Trophoblast cell (in vitro differentiated cells and primary cell): ENCODE measurements around the gene AUTS2.

Source experiments
- DNase-seq, 2 donors: peaks; one replicate each; pipeline ENCODE4 v3.0.0-alpha.2; 2016
- H2AFZ ChIP-seq: 2 replicates; pipeline ENCODE4 v1.6.1; 2013; ENCODE audit warnings: low read length, moderate library complexity, mild to moderate bottlenecking; ENCODE audit not compliant: insufficient read depth, poor library complexity
- H2AK5ac ChIP-seq: 2 replicates; pipeline ENCODE4 v1.6.1; 2013; ENCODE audit warnings: mild to moderate bottlenecking, low read length
- H2BK120ac ChIP-seq: 2 replicates; pipeline ENCODE4 v1.6.1; 2013; ENCODE audit warnings: low read length, mild to moderate bottlenecking, moderate library complexity; ENCODE audit not compliant: insufficient read depth, poor library complexity
- H2BK12ac ChIP-seq: 2 replicates; pipeline ENCODE4 v1.6.1; 2013; ENCODE audit warnings: mild to moderate bottlenecking, low read length, moderate library complexity
- H2BK5ac ChIP-seq: 2 replicates; pipeline ENCODE4 v1.6.1; 2013; ENCODE audit warnings: low read length, low read depth, moderate library complexity, mild to moderate bottlenecking; ENCODE audit not compliant: poor library complexity
- H3K14ac ChIP-seq: 2 replicates; pipeline ENCODE4 v1.6.1; 2013; ENCODE audit warnings: mild to moderate bottlenecking, low read length
- H3K18ac ChIP-seq: 2 replicates; pipeline ENCODE4 v1.6.1; 2013; ENCODE audit warnings: mild to moderate bottlenecking, low read length
- H3K23ac ChIP-seq: 2 replicates; pipeline ENCODE4 v1.6.1; 2013; ENCODE audit warnings: low read length
- H3K27ac ChIP-seq: 2 replicates; pipeline ENCODE4 v1.5.1; 2013; ENCODE audit warnings: low read depth, mild to moderate bottlenecking, inconsistent platforms, low read length, moderate library complexity
- H3K27me3 ChIP-seq: 2 replicates; pipeline ENCODE4 v1.6.1; 2013; ENCODE audit warnings: inconsistent platforms, mild to moderate bottlenecking, low read length, moderate library complexity; ENCODE audit not compliant: insufficient read depth
- H3K36me3 ChIP-seq, 2 experiments: 1 replicate in 1 of 2; 2 replicates in 1 of 2; pipeline ENCODE4 v1.6.1; 2013; ENCODE audit warnings: low read length in 2 of 2, mild to moderate bottlenecking in 2 of 2, moderate library complexity in 1 of 2; ENCODE audit not compliant: insufficient read depth in 2 of 2, control insufficient read depth in 1 of 2
- H3K4ac ChIP-seq: 2 replicates; pipeline ENCODE4 v1.6.1; 2013; ENCODE audit warnings: low read depth, mild to moderate bottlenecking, low read length, moderate library complexity
- H3K4me1 ChIP-seq, 2 experiments: 1 replicate in 1 of 2; 2 replicates in 1 of 2; pipeline ENCODE4 v1.6.1; 2013; ENCODE audit warnings: low read length in 2 of 2, mild to moderate bottlenecking in 2 of 2, moderate library complexity in 1 of 2; ENCODE audit not compliant: insufficient read depth in 2 of 2, control insufficient read depth in 1 of 2
- H3K4me2 ChIP-seq: 2 replicates; pipeline ENCODE4 v1.6.1; 2013; ENCODE audit warnings: inconsistent platforms, mild to moderate bottlenecking, low read length, moderate library complexity
- H3K4me3 ChIP-seq: 2 replicates; pipeline ENCODE4 v1.5.1; 2013; ENCODE audit warnings: mild to moderate bottlenecking, low read depth, low read length, inconsistent platforms
- H3K79me1 ChIP-seq: one replicate; pipeline ENCODE4 v1.6.1; 2013; ENCODE audit warnings: low read length
- H3K79me2 ChIP-seq: 2 replicates; pipeline ENCODE4 v1.6.1; 2013; ENCODE audit warnings: low read length, mild to moderate bottlenecking; ENCODE audit not compliant: control insufficient read depth, insufficient read depth, poor library complexity
- H3K9ac ChIP-seq: 2 replicates; pipeline ENCODE4 v1.6.1; 2013; ENCODE audit warnings: mild to moderate bottlenecking, low read length
- H3K9me3 ChIP-seq: 2 replicates; pipeline ENCODE4 v1.6.1; 2013; ENCODE audit warnings: low read depth, mild to moderate bottlenecking, control low read depth, inconsistent platforms, low read length; ENCODE audit not compliant: insufficient read depth
- H4K12ac ChIP-seq: 2 replicates; pipeline ENCODE4 v1.6.1; 2013; ENCODE audit warnings: low read depth, mild to moderate bottlenecking, low read length, moderate library complexity
- H4K8ac ChIP-seq: 2 replicates; pipeline ENCODE4 v1.6.1; 2013; ENCODE audit warnings: low read depth, mild to moderate bottlenecking, low read length, moderate library complexity
- H4K91ac ChIP-seq: one replicate; pipeline ENCODE4 v1.6.1; 2013; ENCODE audit warnings: low read depth, mild to moderate bottlenecking, low read length, moderate library complexity
- WGBS: extraction: QIAGEN DNeasy Blood & Tissue Kit; methylation state at CpG from one replicate; pipeline ENCODE4 v1.1.7; 2013; ENCODE audit warnings: missing lambda C conversion rate; ENCODE audit not compliant: insufficient read length, insufficient coverage; ENCODE audit errors: extremely low coverage; 5-methylcytosine and 5-hydroxymethylcytosine counted together

AUTS2 gene

DNA sequence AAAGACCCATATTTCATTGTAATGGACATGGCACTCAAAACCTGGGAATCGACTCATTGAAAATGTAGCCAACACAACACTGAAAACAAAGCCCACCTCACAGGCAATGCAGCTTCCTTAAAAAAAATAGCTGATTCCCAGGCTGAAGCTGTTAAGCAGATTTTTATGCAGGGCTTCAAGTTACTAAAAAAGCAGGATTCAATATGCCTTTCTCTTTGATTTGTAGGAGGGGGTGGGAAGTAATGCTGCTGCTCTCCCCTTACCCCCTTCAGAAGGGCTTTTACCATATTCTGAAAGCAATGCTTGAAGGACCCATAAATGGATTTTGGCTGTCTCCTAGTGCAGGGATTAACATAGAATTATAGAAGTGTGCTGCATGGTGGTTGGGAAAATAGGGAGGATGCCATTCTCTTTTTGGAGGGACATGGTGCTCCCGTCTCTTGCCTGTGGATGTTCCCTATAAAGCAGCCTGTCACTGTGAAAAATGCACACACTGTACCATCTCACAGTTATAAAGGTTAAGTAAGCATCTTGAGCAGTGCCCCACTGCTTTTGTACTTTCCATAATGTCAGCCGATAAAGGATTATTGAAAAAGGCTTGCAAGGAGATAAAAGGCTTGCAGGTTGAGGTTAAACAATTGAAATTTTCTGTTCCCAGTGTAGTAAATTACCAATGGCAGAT is 262.8 kb downstream of the AUTS2 start:
- no peak overlapping the region for H2AK5ac ChIP-seq
- no peak overlapping the region for H3K23ac ChIP-seq
- H3K14ac ChIP-seq = no peak overlapping the region
- DNase-seq = no peak
- H3K27me3 ChIP-seq = no peaks in the 10 kb centered on the region
- no peak overlapping the region for H4K8ac ChIP-seq
- H2BK5ac ChIP-seq = no peak overlapping the region
- H3K4ac ChIP-seq = no peak overlapping the region
- H2BK12ac ChIP-seq = no peak overlapping the region
- no peak overlapping the region for H2BK120ac ChIP-seq
- no peak overlapping the region for H3K27ac ChIP-seq
- no peaks in the 10 kb centered on the region for H3K36me3 ChIP-seq
- H3K79me2 ChIP-seq = no peaks in the 10 kb centered on the region
- no peak overlapping the region for H3K4me3 ChIP-seq
- H3K79me1 ChIP-seq = no peaks in the 10 kb centered on the region
- no peak overlapping the region for H2AFZ ChIP-seq
- WGBS = no CpG with 5 or more reads among the region's 3 CpGs
- H4K91ac ChIP-seq = no peak overlapping the region
- no peaks in the 10 kb centered on the region for H3K9me3 ChIP-seq
- H3K4me2 ChIP-seq = no peak overlapping the region
- H4K12ac ChIP-seq = no peak overlapping the region
- no peak overlapping the region for H3K9ac ChIP-seq
- no peak overlapping the region for H3K18ac ChIP-seq
- H3K4me1 ChIP-seq = no peaks in the 10 kb centered on the region

DNA sequence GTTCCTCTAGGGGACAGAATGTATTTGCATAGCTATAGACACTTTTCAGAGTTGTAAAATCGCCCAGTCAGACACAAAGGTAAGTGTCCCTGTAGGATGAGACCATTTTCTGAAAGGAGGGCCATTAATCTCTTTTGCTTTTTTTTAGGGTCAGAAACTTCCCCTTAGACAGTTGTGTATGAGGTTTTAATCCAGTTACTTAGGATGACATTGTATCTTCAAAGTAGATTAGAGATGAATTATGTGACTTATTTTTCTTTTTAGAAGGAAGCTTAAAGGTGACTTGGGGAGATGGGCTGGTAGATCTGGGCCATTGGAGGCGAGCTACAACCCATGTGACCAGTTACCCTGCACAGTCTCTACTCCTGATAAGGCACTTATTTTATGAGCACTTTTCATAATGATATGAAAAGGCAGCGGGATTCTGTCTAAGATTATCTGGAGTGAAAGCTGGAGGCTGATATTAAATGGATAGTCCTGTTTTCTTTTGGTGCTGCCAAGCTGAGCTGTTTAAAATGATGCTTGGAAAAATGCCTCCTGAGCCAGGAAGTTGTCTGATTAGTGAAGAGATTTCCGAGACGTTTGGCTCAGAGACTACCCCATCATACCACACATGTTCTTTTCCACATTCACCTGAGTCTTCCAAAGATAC is 264.3 kb downstream of the AUTS2 start:
- Histone ChIP-seq H3K36me3 (no peaks in the 10 kb centered on the region), H2BK120ac (no peak overlapping the region), H2BK12ac (no peak overlapping the region), H3K4me3 (no peak overlapping the region), H3K14ac (no peak overlapping the region), H3K23ac (no peak overlapping the region), H4K8ac (no peak overlapping the region), H2BK5ac (no peak overlapping the region), H2AK5ac (no peak overlapping the region), H3K79me1 (no peaks in the 10 kb centered on the region), H3K9ac (no peak overlapping the region), H3K18ac (no peak overlapping the region), H3K4me1 (no peaks in the 10 kb centered on the region), H4K91ac (no peak overlapping the region), H3K9me3 (no peaks in the 10 kb centered on the region), H3K27ac (no peak overlapping the region), H3K4me2 (no peak overlapping the region), H2AFZ (no peak overlapping the region), H3K79me2 (no peaks in the 10 kb centered on the region), H3K4ac (no peak overlapping the region), H3K27me3 (no peaks in the 10 kb centered on the region), H4K12ac (no peak overlapping the region)
- no CpG with 5 or more reads among the region's 5 CpGs for WGBS
- DNase-seq = no peak

DNA sequence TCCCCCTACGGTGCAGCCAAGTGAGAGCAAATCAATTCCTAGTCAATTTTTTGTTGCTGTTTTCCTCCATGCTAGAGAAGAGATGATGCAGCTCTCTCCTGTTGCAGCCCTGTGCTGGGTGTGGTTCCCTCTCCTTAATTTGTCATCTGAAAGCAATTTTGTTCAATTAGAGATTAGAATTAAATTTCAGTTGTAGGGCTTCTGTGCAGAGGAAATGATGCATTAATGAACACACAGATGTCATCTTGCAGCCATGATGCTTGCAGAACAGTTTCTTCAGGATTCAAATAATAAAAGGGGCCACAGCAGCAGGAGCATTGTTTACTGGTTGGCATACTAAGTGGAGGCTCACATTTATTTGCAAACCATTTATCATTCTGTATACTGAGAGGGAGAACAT is 266.0 kb downstream of the AUTS2 start:
- Histone ChIP-seq H3K23ac (no peak overlapping the region), H3K27me3 (no peaks in the 10 kb centered on the region), H3K9ac (no peak overlapping the region), H4K12ac (no peak overlapping the region), H3K4ac (no peak overlapping the region), H2BK120ac (no peak overlapping the region), H3K14ac (no peak overlapping the region), H2BK5ac (no peak overlapping the region), H4K8ac (no peak overlapping the region), H3K79me2 (no peaks in the 10 kb centered on the region), H2AK5ac (no peak overlapping the region), H3K36me3 (no peaks in the 10 kb centered on the region), H2AFZ (no peak overlapping the region), H3K27ac (no peak overlapping the region), H3K18ac (no peak overlapping the region), H3K4me2 (no peak overlapping the region), H2BK12ac (no peak overlapping the region), H4K91ac (no peak overlapping the region), H3K79me1 (no peaks in the 10 kb centered on the region), H3K4me1 (no peaks in the 10 kb centered on the region), H3K9me3 (no peaks in the 10 kb centered on the region), H3K4me3 (no peak overlapping the region)
- no peak for DNase-seq
- WGBS = no CpG with 5 or more reads among the region's 1 CpG

DNA sequence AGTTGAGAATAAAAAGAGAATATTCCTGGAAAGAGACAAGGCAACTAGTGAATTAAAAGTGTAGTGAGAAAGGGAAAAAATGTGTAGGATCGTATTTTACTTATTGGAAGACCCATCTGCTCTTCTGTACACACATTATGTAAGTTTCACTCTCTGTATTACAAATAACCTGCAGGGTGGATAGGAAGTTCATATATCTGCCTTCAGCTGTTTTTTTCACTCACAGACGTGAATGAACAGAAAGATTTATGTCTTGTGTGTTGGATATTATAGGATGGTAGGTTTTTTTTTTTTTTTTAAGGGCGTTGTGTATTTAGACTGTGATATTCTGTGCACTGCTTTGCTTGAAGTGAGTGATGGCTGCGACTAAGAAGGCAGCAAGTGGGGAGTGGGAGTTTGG is 266.5 kb downstream of the AUTS2 start:
- Histone ChIP-seq H3K4me2 (no peak overlapping the region), H2AK5ac (no peak overlapping the region), H4K12ac (no peak overlapping the region), H4K8ac (no peak overlapping the region), H2AFZ (no peak overlapping the region), H2BK120ac (no peak overlapping the region), H3K4me1 (no peaks in the 10 kb centered on the region), H3K79me1 (no peaks in the 10 kb centered on the region), H3K27ac (no peak overlapping the region), H3K9ac (no peak overlapping the region), H2BK5ac (no peak overlapping the region), H3K9me3 (no peaks in the 10 kb centered on the region), H3K36me3 (no peaks in the 10 kb centered on the region), H3K4me3 (no peak overlapping the region), H4K91ac (no peak overlapping the region), H3K23ac (no peak overlapping the region), H2BK12ac (no peak overlapping the region), H3K27me3 (no peaks in the 10 kb centered on the region), H3K4ac (no peak overlapping the region), H3K14ac (no peak overlapping the region), H3K79me2 (no peaks in the 10 kb centered on the region), H3K18ac (no peak overlapping the region)
- WGBS = 100% methylated on average over 1 of the region's 4 CpGs
- DNase-seq = no peak
